Vagina (tissue), 2 donors: ENCODE measurements around the gene MTERF4.

Source experiments
- CTCF ChIP-seq, 3 experiments: fragments of 450-650 bp in 2 of 3; fragments of 200-600 bp in 1 of 3; sonication (generic) in 1 of 3; IDR thresholded peaks; one replicate each; pipeline ENCODE4 v1.5.1; 2017 to 2019; ENCODE audit warnings: antibody characterized with exemption in 3 of 3, mild to moderate bottlenecking in 2 of 3, moderate library complexity in 2 of 3
- POLR2AphosphoS5 ChIP-seq, 2 donors: sonication (generic); formaldehyde crosslinking; IDR thresholded peaks; one replicate each; pipeline ENCODE4 v1.9.0; 2017; ENCODE audit warnings: antibody characterized with exemption in 2 of 2, mild to moderate bottlenecking in 2 of 2, low read depth in 1 of 2; ENCODE audit not compliant: insufficient read depth in 1 of 2

GRCh38 chr2:241051578-241052487, 50.3 kb downstream of the MTERF4 start:
- TF ChIP-seq POLR2AphosphoS5 (IDR thresholded peaks at IDR 0.05; ENCODE audit: insufficient read depth in 1 of 2, low read depth in 1 of 2) (no peak), CTCF (IDR thresholded peaks at IDR 0.05) (no peak)
